ENCODE data around the gene C1QL2. TPM values are rescaled to one million over a fixed set of nuclear protein-coding genes. Genes with fewer than 3 reads are reported as not detected.

Gene C1QL2
- total RNA-seq, 4 donors from 2014 or later = not detected

DNA sequence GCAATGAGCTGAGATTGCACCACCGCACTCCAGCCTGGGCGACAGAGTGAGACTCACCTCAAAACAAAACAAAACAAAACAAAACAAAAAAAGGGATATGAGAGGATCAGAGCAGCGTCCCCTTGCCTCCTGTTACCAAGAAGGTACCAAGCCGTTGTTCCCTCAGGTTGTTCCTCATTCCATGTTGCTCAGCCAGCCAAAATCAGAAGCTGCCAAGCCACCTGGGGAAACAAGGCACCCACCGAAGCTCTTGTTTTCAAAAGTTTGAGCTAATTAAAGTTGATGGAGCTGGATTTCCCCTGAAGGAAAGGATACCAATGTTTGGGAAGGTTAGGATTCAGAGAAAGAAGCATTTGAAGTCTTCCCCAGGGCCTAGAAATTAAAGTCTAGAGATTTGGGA is 43.3 kb upstream of the C1QL2 start:
- TF ChIP-seq, protein P1, sequence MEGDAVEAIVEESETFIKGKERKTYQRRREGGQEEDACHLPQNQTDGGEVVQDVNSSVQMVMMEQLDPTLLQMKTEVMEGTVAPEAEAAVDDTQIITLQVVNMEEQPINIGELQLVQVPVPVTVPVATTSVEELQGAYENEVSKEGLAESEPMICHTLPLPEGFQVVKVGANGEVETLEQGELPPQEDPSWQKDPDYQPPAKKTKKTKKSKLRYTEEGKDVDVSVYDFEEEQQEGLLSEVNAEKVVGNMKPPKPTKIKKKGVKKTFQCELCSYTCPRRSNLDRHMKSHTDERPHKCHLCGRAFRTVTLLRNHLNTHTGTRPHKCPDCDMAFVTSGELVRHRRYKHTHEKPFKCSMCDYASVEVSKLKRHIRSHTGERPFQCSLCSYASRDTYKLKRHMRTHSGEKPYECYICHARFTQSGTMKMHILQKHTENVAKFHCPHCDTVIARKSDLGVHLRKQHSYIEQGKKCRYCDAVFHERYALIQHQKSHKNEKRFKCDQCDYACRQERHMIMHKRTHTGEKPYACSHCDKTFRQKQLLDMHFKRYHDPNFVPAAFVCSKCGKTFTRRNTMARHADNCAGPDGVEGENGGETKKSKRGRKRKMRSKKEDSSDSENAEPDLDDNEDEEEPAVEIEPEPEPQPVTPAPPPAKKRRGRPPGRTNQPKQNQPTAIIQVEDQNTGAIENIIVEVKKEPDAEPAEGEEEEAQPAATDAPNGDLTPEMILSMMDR (IDR thresholded peaks at IDR 0.05) = no peak
- ATAC-seq (ENCODE audit: low FRiP score) = no peak
- DNase-seq (ENCODE audit: low spot score) = no peak

DNA sequence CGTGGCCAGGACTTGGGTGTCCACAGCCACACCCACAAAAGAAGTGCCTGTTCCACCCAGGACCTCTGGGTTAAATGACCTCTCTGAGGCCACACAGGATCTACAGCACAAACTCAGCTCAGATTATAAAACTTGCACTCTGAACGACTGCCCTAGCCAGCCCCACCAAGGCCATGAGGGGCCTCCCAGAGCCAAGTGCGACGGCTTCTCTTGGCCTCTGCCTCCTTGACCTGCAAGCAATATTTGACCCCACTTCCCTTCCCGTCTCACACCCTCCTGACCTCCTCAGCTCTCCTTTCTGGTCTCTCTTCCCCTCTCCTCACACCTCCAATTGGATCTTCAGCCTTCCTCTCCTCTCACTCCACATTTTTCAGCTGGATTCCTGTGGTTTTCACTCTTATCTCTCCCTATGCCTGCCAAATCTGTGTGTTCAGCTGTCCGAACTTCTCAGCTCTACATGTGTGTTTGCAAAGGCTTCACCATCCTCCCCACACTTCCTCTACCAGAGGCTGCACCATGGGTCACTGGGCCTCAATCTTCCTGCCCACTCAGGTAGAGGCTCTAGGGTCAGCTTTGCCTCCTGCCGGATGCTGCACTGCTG is 39.8 kb upstream of the C1QL2 start:
- ATAC-seq (ENCODE audit: low FRiP score) (peak; percentile 18), DNase-seq (ENCODE audit: low spot score) (no peak)
- TF ChIP-seq, protein P1 (IDR thresholded peaks at IDR 0.05) = no peak

DNA sequence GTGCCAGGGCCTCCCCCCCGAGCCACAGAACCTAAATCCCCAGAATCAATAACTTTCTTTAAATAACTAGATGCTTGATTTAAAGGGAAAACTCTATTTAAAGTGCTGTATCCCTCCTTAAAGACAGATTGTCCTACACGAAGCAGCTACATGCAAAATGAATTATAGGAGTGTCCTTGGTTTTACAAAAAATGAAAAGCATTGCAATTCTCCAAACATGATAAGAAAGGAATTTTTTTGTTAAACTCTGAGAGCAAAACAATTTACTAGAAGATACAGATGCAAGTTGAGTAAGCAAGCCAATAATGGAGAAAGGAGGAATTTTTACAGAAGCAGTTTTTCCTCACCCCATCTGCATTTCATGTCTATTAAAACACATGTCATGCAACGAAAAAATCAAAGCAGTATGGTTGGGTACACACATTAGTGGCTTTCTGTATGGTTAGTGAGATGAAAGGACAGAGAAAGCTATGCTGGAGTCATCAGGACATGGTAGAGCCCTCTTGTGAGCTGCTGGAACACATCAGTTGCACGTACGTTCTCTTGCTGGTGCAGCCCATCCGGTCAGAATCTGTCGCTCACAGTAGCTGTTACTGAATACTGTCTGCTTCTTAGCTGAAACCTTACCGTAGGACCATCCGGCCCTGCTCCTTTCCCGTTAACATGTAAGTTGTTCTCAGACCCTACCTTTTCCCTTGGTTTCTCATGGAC is 39.1 kb upstream of the C1QL2 start:
- TF ChIP-seq, protein P1 (IDR thresholded peaks at IDR 0.05) = no peak
- no peak for DNase-seq (ENCODE audit: low spot score)
- ATAC-seq (ENCODE audit: low FRiP score) = peak; percentile 4

DNA sequence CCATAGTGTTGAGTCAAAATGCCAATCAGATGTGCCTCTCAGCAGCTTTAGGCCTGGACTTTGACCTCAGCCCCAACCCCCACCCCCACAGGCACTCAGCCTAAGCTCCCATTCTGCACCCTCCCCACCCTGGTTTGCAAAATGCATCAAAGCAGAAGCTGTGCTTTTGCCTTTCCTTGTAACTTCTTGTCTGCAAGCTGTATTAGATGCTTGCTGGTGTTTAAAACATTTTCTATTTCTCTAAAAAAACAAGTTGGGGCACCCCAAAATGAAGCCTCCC is 38.5 kb upstream of the C1QL2 start:
- DNase-seq (ENCODE audit: low spot score) (no peak), ATAC-seq (ENCODE audit: low FRiP score) (no peak)
- TF ChIP-seq, protein P1 (IDR thresholded peaks at IDR 0.05) = no peak

DNA sequence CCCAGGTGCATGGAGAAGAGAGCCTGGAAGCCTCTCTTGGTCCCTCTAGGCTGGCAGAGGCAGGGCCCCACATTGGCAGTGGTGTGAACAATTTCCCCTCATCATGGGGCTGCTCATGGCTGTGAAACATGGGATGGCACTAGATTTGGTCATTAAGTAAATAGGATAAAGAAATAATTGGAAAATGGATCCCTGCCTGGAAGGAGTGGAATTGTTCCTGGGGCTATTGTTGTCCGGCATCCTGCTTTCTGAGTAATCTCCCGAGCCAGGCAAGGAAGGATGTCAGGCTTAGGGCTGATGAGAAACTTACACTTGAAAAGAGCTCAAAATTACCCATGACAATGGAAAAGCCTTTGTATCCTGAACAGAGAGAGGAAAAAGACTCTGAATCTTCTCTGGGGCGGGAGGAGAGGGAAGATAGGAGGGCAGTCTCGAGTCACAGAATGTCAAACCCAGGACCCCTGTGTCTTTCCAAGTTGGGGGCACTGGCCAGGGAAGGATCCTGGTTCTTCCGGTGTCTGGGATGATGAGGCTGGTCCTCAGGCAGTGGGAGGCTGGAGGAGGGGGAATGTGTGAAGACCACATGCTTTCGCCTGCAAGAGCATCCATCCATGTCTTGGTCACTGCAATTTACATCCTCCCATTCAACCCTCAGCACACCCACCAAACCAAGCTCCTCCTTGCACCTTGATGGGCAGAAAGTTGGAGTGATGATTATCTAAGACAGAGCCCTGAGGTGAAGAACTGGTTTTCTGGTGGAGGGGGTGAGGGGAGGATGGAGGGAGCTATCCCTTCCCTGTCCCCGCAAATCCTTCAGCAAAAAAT is 38.0 kb upstream of the C1QL2 start:
- DNase-seq (ENCODE audit: low spot score) (no peak), ATAC-seq (ENCODE audit: low FRiP score) (no peak)
- TF ChIP-seq, protein P1 (IDR thresholded peaks at IDR 0.05) = no peak

DNA sequence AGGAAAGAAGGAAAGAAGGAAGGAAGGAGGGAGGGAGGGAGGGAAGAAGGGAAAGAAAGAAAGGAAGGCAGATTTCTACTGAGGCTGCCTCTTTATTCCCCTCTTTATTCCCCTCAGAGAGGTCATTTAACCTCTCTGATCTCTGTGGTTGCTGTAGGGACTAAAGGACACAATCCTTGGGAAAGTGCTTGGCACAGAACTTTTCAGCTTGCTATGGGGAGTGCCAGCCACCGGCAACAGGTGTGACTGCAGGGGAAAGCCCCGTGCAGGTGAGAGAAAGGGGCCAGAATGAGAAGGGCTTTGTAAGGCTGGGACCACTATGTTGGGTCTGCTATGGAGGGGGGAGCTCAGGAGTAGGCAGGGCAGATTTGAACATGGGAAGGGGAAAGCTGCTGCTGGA is 37.3 kb upstream of the C1QL2 start:
- TF ChIP-seq, protein P1 (IDR thresholded peaks at IDR 0.05) = no peak
- ATAC-seq (ENCODE audit: low FRiP score) (no peak), DNase-seq (ENCODE audit: low spot score) (no peak)

All from omental fat pad (tissue), 4 donors.